Fibroblast of upper back skin (primary cell): ENCODE measurements around the gene EXOC3L1.

Source experiments
- DNase-seq: peaks from one replicate; pipeline ENCODE4 v3.0.0-alpha.2; 2013

Gene EXOC3L1, protein sequence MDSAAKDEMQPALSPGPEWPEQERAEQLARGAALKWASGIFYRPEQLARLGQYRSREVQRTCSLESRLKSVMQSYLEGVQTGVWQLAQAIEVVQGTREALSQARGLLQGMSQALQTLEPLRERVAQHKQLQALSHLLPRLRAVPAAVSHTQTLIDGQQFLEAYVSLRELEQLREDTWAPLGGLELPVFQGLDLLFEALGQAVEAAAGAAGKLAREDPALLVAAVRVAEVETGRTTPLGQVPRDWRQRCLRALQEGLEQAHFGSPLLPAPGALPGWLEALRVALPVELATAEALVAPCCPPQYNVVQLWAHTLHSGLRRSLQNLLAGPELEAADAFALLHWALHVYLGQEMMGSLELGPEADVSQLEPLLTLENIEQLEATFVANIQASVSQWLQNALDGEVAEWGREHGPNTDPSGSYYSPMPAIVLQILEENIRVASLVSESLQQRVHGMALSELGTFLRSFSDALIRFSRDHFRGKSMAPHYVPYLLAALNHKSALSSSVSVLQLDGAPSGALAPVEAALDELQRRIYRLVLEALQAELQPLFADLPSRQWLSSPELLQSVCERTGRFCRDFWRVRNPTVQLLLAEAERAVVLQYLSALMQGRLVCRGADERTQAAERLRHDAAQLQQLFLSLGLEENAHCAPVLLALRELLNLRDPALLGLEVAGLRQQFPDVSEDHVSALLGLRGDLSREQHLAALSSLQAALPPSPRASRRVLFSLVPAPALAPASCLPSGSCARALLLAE

DNA sequence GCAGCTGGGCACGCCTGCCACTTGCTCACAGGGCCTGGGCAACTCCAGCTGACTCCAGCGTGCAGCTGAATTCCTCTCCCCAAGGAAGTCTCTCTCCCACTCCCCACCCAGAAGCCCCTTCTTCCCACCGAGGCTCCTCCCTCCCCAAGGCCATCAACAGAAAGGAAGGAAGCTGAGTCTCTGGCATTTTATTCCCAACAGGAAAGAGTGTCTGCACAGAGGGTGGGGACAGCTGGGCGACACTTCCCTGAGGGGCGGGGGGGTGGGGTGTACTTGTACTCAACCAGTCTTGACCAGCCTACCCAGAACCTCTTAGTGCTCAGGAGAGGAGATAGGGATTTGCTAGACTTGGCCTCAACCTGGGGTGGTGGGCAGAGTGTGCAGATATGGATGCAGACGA lies at the start of gene EXOC3L1:
TSS of gene EXOC3L1 (minus strand) at position 96 of the 400 bp plus-strand sequence. CDS start 460 bp downstream, outside the sequence.
- no peak for DNase-seq

DNA sequence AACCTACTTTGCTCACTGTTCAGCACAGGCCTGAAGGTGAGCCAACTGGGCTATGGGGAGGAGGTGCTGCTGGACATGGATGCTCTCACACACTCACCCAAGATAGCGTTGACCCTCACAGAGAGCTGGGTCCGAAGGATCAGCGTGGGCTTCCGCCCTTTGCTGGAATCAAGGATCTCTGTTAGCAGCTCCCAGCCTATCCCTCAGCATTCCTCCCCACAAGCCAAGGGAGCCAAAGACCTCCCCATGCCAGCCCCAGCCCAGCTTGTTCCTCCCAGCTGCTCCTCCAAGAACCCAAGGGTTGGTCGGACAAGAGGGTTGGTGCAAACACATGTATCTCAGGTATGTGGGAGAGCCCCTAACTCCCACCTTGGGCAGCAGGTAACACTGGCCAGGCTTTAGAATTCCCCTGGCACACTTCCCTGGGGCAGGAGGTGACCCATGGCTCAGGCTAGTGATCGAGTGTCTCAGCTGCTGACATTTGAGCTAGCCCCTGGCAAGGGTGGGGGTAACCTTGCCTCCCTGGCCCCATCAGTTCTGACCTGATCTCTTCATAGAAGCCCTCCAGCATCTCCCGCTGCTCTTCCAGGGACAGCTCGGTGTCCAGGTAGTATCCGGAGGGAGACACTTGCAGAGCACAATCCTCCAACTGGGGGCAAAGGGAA lies 49.0 kb upstream of the EXOC3L1 start:
- no peak for DNase-seq

DNA sequence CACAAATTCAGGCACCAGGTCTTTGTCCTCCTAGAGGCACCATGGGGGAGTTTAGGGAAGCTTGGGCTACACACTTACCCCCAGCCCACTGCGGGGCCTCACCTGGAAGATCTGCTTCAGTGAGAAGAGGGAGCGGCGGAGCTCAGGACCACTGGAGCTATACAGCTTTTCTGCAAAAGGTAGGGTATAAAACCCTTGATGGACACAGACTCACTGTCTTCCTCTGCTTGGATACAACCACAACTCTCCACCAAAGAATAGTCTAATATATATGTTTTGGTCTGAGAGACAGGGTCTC lies 48.3 kb upstream of the EXOC3L1 start:
- DNase-seq = no peak

GRCh38 chr16:67237396-67238277 lies 47.7 kb upstream of the EXOC3L1 start:
- DNase-seq = no peak

DNA sequence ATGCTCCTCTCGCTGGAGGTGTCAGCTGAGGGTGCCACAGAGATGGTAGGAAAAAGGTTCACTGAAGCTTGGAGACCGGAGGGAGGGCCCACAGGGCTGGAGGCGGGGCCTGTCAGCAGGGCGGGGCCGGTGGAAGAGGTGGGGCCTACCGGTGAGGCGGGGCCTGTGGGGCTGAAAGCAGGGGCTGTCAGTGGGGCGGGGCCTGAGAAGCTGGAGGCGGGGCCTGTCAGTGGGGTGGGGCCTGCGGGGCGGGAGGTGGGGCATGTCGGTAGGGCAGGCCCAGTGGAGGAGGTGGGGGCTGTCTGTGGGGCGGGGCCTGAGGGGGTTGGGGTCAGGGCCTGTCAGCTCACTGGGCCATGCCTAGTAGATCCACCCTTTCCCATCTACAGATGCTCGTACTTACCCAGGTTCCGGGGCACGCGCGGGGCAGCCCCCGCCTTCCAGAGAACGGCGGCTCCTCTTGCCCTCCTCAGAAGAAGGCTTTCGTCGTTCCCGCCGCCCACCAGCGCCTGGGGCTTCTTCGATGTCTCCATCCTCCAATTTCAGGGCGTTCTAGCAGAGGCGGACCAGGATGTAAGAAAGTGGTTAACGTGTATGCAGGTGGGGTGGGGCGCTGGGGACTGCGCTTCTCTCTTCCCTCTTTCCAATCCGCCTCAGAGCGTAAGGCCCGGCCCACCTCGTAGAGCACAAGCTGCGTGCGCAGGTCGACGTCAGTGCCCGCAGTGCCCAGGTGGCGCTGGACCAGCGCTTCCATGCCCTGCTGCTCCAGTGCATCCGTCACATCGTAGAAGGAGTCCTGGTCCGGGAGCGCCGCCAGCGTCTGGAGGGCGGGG lies 46.8 kb upstream of the EXOC3L1 start:
- DNase-seq = peak; percentile 39

DNA sequence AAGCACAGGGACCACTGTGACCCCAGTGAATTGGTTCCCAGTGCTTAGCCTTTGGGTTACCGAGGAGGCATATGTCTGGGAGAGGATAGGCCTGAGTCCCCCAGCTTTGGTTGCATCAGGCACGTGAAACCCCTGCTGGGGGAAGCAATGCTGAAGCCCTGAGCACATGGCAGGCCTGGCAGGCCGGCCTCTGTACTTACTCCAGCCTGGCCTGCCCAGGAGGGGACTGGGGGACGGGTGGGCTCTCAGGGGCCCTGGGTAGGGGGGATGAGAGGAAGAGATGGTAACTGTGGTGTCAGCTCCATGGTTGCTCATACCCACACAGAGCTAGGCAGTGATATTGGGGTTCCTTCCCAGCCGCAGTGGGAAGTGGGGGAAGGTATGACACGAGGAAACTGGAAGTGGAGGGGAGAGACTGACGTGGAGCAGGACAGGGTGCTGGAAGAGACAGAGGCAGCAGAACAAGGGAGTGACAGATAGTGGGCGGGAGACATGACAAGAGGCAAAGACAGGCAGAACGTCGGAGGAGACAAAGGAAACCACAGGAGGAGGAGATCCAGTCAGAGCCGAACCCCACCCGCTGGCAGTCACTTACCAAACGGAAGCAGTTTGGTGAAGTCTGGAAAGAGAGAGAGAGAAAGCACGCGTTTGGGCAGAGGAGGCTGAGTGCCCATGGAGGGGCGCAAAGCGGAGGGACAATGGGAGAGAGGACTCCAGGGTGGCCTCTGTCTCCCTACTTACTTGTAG lies 46.1 kb upstream of the EXOC3L1 start:
- no peak for DNase-seq

- no peak for DNase-seq
Measured at GRCh38 chr16:67234180-67234597, 44.3 kb upstream of the EXOC3L1 start.

- DNase-seq = no peak
Measured at GRCh38 chr16:67233596-67233995, 43.7 kb upstream of the EXOC3L1 start.

DNA sequence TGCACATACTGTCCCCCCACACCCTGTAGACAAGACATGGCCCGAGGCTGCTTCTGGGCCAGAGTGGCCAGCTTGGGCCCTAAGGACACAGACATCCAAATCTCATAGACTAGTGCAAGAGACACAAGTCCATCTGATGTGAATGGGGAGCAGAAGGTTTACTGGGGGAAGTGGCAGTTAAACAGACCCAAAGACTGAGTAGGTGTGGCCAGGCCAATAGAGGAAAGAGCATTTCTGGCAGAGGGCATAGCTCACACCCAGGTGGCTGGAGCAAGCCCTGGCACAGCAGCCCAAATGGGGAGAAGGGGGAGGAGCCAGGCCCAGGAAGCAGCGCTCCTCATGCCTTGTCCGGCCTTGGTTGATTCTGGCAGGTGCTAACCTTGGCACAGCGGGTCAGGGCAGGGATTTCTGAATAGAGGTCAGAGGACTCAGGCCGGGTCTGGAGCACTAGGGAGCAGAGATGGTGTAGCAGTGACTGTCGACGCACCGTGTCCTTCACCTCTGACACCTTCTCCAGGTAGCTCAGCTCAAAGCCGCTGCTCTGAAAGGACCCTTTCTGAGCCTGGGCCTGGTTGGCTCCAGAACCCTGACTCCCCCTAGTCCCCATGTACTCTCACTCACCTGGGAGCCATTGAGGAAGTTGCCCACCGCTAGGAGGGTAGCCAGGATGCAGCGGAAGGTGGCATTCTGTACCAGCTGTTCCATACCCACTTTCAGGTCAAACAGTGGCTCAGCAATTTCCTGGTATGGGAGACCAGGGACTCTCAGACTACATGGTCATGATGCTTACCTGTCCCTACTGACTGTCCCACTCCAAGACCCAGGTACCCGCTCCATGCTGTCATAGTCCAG lies 41.1 kb upstream of the EXOC3L1 start:
- no peak for DNase-seq

DNA sequence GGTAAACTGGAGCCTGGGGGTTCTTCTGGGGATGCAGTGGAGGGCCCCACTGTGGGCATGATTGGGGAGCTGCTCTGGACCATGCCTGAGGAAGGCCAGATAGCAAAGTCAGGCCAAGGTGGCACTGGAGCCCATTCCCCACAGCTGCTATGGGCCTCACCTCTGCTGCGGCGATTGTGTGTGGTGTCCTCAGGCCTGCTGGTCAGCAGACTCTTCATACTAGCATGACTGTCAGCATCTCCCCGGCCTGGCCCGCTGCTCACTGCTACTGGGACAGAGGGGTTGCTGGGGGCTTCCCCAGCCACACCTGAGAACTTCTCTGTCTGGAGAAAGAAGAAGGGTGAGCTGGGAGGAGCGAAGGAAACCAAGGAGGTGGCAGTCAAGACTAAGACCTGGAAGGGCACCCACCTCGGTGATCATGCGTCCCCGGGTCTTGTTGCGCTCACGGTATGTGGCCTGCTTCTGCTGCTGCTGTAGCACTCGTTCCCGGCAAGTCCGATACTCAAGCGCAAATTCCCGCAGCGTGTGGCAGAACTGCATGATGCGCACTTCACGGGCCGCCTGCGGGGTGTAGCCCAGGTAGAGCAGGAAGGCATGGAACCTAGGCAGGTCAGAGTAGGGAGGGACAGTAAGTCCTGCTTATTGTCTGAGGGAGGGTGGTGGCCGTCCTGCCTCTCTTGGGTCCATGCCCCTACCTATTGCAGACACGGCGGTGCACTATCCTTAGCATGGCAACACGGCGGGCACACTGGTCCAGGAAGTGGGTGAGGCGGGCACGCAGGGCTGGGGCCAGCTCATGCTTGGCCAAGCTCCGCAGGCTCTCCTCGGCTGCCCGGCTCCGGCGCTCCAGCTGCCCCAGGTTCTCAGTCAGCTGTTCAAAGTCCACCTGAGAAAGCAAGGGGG lies 40.2 kb upstream of the EXOC3L1 start:
- DNase-seq = no peak

- DNase-seq = no peak
Measured at GRCh38 chr16:67228905-67229304, 39.0 kb upstream of the EXOC3L1 start.

- no peak for DNase-seq
Measured at GRCh38 chr16:67228034-67228785, 38.3 kb upstream of the EXOC3L1 start.

DNA sequence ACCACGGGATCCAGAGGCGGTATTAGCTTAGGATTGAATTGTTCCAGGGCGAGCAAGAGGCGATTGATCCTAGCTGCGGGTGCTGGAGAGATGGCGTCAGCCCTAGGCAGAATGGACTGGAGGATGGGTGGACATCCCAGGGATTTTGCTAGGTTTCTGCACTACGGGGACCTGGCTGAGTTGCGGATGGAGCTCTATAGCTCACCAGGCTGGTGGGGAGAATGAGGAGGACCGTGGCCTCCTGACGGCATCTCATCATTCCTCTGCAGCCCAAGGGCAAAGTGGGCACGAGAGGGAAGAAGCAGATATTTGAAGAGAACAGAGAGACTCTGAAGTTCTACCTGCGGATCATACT lies 37.6 kb upstream of the EXOC3L1 start:
- no peak for DNase-seq

DNA sequence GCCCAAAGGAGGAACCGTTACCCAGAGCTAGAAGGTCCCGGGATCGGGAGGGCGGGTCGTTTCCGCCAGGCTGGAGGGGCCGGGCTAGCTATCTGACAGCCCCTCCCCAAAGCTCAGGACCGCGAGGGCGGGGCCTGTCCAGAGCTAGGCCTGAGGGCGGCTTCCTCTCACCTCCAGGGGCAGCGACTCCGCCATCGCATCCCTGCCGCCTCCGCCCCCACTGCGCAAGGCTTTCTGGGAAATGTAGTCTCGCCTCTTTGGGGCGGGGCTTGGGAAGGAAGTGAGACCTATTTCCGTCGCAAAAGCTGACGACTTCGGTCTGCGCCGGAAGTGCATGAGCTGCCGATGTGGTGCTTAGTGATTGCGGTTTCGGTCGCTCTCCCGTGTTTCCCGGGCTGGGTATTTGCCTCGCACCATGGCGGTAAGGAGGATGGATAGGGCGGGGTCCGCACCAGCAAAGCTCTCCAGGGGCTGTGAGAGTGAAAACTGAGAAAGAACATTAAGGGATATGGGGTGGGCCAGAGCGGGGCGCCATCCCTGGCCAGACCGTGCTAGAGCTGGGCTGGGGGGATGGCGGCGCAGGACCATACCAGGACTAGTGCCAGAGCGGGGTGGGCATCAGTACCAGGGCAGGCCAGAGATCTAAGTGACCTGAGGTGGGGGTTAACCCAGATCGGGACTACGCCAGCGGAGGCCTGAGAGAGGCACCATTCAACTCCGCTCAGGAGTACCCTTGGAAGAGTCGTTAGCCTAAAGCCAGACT lies 37.0 kb upstream of the EXOC3L1 start, which contains the start of gene TMEM208:
TSS of gene TMEM208 (plus strand) at position 327 of the 763 bp plus-strand sequence. CDS start at position 416, 89 bp downstream.
- peak; percentile 99 for DNase-seq

DNA sequence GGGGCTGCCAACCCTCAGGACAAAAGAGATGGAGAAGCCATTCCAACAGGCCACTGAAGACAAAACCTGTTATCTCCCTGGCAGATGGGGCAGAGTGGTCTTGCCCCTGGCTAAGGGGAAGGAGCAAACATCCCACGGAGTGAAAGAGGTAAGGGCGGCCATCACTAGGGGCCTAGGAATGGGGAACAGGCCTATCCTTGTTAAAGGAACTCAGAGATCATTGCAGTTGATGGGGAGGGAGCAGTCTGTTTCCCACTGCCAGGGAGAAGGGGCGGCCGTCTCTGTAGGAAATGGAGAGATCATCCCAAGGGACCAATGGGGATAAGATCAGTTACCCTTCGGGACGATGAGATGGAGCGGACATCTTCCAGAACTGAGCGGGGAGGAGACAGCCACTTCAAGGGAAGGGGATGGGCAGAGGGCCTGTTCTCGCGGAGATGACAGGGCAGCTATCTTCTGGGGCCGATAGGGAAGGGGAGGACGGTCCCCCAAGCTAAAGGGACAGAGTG lies 36.4 kb upstream of the EXOC3L1 start:
- no peak for DNase-seq

DNA sequence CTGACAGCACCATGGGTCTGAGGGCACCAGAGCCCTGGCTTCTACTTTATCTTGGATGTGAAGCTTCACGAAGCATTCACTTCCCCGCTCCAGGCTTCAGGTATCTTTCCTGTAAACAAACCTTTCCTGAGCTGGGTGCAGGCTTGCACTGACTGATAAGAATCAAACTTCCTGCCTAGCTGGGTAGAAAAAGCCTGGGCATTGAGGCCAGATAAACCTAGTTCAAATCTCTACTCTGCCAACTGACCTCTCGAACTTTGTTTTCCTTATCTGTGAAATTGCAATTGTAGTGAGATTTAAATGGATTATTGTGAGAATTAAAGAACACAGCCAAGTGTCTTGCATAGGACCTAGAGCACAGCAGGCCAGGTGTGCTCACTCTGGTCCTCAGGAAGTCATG lies 34.1 kb upstream of the EXOC3L1 start:
- no peak for DNase-seq
